Effector CD4-positive, alpha-beta T cell (primary cell): ENCODE data around the gene APCDD1L.

ENCODE experiments used
- DNase-seq: peaks from one replicate; pipeline ENCODE4 v3.0.0-alpha.2; 2020

APCDD1L gene

DNA sequence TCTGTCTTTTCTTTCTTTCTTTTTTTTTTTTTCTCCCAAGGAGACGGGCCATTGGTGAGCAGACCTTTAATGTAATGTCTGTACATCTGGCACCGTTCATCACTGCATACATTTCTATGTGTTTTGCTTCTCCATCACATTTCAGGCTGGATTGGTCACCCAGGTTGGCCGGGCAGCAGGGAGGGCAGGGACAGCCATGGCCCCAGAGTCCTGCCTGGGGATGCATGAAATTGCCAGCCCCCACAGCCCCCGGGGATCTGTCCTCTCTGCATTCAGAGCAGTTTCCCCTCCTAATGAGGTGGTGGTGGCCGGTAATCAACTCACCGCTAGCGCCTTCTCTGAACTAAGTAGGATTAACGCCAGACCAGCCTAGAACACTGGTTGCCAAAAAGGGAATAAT lies 50.4 kb downstream of the APCDD1L start:
- no peak for DNase-seq

DNA sequence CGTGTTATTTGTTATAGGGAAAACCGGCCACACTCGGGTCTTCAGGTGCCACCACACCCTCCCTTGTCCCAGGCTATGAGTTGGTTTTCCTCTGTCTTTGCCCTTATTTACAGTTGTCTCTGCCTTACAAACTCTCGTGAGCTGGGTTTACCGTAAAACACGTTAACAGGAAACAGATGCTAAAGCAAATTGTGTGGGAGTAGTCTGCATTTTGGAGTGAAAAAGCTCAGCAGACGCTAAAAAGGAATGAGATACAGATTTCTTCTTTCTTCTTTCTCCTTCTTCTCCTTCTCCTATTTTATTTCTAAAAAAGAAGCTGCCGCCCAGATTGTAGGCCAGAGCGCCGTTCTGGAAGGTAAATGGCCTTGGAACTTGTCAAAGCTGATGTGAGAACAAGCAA lies 51.9 kb downstream of the APCDD1L start:
- no peak for DNase-seq

DNA sequence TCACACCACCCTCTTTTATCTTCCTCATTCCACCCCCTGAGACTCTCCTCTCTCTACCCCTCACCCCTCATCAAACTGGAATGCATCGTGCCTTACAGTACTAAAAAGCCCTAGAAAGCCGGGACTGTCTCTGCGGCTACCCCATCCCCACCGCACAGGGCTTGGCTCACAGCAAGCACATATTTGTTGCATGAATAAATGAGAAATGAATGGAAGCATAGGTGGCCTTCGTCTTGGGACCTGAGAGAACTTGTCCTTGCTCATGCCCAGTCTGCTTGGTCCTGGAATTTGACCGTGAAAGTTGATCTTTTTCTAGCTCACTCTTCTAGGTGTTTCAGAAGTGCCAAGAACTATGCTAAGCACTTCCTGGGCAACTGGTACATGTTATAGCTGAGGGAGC lies 53.3 kb downstream of the APCDD1L start:
- DNase-seq = no peak

DNA sequence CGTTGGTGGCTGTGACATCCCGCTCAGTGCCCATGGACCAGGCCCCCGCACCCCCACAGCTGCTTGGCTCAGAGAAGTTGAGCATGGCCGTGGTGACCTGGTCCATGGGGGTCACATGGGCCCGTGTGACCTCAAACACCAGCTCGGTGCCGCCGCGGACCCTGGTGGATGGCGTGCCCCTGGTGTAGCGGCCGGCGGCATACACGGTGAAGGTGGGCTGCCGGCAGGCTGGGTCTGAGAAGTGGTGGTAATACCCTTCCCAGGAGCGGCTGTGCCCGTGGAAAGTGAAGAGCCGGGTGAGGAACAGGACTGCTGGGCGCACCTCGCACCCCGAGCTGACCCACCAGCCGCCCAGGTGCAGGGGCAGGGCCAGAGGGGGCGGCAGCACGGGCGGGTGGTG lies 54.1 kb downstream of the APCDD1L start:
- no peak for DNase-seq

DNA sequence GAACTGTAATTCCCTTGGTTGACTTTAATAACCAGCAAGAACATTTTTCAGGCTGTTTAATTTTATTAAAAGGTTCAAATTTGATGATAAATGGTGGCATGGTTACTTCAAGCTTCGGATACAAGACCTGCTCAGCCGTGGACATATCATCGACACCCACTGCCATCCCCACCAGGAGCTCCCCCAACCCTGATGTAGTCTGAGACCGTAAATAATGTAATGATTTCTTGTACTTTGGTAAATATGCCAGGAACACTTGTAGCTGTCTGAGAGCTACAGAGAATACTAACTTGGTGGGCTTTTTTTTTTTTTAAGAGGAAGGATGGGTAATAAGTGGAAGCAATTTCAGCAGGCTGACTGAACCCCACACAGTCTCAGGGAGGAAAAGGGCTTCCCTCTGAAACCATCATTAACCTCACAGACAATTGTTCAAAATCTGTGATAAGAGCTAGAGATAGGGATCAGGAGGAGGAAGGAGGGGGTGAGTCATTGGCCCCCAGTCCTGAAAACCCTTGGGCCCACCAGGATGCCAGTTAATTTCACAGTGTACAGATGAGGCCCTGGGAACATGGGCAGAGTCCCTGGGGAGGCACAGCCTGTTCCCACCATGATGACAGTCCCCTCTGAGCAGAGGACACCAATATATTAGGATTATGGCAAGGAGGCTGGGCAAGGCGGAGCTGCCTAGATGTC lies 56.0 kb downstream of the APCDD1L start:
- DNase-seq = no peak

DNA sequence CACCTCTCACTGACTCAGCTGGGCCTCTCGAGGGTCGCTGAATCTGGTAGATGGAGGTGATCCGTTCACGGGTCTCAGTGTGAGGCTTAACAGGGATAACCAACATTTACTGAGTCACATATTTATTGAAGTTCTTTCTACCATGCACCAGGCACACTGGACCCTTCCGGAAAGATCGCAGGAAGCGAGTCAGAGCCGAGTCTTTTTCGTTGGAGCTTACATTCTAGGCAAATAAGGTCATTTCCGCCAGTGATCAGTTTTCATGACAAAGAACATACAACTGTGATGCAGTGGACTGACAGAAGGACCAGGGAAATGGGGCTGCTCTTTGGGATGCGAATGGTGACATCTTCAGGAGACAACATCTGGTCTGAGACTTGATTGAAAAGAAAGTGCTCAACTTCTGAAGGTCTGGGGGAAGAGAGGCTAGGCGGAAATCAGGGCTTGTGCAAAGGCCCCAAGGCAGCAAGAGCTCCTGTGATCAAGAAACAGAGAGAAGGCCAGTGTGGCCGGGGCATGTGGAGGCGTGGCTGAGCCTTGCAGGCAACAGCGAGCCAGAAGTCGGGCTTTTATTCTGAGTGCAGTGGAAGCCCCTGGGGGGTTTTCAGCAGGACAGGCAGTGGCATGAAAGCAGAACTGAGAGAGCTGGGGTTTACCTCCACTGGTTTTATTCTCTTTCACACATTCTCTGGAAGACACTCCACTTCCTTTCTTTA lies 56.7 kb downstream of the APCDD1L start:
- no peak for DNase-seq

DNA sequence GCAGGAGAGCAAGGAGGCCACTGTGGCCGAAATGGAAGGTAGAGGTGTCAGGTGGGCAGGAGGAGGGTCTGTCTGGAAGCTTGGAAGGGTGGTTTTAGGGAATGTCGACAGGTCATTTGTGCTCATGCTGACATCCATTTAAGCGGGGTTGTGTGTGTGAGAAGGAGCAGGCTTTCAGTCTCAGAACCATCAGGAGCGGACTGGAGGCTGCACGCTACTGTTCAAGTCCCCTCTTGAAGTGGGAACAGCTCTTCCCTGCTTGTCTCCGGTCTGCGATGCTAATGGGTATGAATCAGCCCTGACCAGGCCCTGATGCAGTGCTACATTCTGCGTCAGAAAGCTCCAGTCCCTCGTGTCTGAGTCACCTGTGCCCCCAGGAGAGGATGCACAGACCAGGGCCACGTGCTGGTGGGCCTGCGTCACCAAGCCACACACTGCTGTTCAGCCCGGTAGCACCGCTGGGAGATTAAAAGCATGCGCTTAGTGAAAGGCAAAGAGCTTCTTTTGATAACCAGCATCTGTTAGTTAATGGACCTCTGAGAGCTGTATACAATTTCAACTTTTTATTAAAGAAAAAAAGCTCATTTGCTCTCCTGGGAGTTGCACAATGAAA lies 58.0 kb downstream of the APCDD1L start:
- no peak for DNase-seq

DNA sequence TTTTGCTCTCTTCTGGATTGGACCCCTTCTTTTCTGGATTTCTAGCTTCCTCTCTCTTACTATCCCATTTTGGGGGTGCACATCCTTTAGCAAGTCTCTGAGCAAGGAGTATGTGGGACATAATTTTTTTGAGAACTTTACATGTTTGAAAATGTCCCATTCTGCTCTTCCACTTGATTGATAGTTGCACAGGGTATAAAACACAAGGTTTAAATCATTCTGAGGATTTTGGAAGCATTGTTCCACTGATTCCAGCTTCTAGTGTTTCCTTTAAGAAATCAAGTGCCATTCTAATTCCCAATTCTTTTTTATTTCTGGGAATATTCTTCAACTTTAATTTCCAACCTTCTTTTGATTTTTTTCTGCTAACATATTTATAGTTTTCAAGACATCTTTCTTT lies 60.7 kb downstream of the APCDD1L start:
- DNase-seq = no peak

DNA sequence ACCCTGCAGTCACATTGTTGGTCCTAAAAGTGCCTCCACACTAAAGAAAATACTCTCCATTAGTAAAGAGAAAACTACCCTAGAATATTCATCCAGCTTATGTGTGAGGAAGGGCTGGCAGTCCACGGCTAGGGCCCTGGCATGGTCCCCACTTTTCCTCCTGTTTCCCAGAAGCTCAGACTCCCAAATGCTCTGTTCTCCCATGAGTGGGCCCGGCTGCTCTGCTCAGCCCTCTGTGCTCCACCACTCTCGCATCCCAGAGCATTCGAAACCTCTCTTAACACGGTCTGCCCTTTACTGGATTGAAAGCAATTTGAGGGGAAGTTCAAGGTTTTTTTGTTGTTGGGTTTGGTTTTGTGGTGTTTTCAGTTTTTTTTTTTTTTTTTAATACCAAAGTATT lies 61.8 kb downstream of the APCDD1L start:
- DNase-seq = no peak

DNA sequence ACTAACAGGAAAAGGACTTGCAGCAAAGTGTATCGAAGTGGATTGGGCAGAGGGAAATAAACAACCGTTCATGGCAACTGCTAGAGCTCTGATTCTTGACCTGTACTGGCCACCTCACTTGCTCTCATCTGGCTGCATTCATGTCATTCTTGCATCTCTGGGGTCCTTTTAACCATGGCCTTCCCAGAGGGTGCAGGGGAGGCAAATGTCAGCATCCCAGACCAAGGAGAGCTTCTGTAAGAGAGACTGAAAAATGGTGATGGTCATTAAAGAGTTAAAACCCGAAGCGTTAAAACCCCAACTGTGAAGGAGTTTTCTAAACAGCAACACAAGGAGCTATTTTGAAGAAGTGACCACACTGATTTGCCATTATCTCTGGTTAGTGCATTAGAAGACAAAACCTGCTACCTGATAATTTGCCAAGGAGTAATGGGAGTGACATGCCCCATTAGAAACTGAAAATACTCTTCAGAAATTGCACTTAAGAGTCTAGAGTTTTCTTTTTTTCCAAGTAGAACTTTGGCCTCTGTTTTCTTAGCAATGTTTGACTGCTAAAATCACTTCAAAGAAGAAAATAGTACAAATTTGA lies 62.4 kb downstream of the APCDD1L start:
- no peak for DNase-seq

DNA sequence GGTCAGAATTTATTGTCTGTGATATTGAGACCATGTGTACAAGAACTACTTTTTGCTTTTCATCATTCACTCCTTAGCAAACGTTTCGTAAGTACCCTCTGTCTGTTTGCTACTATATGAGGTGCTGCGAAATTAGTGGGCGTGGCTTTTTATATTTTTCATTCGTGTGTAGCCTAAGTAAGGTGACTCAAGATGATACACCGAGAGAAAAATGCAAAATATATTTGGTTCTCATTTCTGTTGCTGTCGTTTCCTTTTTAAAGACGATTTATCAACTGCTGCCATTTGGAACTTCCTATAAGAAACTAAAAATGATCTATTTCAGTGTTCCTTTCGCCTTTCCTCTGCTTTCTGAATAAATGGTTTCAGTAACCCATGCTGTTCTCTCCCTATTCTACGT lies 64.9 kb downstream of the APCDD1L start:
- DNase-seq = no peak

DNA sequence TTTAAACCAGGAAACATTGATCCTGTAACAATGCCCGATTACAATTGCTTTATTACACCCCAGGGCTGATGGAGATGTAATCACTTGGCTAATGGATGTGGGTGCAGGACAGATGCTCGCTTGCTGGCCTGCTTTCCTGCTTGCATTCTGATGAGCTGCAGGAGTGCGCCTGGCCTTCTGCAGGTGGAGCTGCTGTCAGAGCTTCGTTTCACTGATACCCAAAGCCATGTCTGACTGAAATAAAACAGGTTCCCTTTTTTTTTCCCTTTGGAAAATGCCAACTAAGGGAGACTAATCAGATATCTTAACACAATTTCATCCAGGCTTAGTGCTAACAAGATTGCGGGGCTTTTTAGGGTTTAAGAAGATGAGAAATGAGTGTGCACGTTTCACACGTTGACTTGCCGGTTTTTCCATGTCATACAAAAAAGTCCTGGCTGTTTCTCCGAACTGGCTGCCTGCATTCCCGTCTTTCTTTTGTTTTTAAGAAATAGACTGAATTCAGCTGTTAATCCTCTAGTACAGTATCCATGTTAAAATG lies 65.4 kb downstream of the APCDD1L start:
- no peak for DNase-seq

DNA sequence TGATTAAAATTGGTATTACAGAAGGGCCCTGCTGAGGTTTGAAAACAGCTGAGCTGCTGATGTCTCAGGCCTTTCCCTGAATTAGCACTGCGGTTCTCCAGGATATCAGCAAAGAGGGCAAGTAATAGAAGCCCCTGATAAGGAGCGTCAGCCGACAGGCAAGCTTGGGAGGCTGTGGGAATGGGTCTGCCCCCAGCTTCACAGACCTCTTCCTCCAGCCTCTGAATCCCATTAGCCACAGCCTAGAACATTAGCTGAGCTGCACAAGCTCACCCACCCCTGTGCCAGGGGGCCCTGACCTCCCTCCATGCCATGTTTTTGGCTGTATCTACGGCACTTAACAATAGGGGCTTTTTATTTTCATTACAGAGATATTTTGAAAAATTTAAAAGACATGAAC lies 66.2 kb downstream of the APCDD1L start:
- DNase-seq = no peak

DNA sequence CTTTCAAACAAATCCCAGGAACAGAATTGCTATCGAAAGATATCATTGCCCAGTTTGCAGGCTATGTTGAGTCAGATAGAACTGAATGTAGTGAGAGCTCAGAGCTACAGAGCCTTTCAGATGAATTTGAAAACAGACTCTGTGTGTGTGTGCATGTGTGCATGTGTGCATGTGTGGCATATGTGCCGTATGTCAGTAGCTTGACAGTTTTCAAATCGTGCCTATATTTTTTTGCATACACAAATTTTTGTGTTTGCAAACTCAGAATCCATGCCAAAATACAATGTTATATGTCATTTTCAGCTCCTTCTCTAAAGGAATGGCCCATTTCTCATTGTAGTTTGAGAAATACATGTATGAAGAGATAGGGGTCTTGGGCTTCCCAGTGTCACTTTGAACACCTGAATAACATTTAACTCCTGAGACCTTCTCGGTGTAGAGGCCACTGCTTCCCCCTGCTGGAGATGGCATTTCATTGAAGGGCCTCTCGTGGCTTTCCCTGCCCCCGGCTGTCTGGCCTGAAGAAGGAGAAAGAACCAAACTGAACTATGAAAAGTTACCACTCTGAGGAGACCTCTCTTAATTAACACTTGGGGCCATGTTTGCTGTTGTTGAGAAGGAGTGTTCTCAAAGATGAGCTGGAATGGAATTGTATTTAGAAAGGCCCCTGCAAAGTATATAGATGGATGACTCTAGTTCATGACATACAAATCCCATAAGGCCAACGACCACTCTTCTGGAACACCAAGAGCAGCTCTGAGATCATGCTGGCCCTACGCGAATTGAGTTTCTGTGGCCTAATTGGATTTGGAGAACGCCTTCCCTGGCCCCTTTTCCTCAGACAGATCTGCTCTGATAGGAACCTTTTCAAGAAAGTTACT lies 67.4 kb downstream of the APCDD1L start:
- DNase-seq = peak; percentile 30

DNA sequence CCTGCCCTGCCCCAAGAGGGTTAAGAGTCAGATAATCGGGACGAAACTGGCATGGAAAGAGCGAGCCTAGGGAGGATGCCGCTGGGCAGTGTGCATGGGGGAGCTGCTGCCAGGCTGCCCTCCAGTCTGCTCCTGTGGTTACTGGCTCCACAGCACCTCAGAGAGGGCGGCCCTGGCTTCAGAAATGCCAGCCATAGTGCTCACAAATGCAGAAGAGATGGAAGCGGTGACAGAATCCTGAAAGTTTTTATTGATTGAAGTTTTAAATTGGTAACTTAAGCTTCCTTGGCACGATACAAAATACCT lies 68.3 kb downstream of the APCDD1L start:
- DNase-seq = no peak

DNA sequence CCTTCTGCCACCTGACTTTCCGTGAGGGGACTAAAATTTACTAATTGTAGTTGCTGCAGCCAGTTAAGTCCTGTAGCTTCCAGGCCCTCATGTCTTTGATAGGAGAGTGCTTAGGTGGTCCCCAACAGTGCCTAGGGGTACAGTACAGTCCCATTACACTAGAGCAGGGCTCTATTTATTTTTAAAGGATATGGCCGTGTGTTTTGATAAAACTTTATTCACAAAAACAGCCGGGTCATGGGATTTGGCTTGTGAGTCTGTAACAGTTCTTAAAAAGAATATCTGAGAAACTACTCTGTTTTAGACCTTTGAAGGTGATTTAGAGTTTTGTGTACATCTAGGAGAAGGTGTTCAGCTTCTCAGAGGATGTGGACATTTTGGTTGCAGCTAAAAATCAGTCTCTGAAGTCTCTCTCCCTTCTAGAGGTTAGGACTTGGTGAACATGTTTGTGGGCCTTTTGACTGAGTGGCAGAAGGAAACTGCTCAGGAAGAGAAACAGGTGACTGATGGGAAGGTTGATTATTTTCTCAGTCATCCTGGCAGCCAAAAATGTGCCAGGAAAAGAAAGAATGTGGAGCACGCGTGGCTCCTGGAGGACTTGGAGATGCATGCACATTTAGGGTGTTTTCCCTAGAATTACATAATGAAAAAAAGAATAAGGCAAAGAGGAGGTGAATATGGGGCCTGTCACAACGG lies 68.8 kb downstream of the APCDD1L start:
- no peak for DNase-seq

DNA sequence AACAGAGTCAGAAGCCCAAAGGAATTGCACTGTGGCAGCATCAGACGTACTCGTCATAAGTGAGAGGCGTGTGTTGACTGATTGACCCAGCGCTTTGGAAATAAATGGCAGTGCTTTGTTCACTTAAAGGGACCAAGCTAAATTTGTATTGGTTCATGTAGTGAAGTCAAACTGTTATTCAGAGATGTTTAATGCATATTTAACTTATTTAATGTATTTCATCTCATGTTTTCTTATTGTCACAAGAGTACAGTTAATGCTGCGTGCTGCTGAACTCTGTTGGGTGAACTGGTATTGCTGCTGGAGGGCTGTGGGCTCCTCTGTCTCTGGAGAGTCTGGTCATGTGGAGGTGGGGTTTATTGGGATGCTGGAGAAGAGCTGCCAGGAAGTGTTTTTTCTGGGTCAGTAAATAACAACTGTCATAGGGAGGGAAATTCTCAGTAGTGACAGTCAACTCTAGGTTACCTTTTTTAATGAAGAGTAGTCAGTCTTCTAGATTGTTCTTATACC lies 70.4 kb downstream of the APCDD1L start:
- DNase-seq = no peak

DNA sequence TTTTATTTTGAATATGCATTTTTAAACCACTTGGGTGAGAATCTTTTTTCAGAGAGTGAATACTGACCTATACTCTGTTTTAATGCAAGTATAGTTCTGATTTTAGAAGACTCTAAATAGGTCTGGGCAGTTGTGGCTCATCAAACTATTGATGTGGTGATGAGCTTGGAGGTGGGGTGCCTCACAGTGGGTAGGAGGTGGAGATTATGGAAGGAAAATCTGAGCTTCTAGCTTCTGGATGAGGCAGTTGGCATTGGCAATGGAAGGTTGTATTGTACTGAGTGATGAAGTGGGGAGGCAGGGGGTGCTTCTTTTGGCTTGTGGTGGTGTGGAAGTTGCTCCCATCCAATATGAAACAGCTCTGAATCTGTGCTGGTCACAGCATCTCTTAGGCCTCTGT lies 73.5 kb downstream of the APCDD1L start:
- DNase-seq = no peak

DNA sequence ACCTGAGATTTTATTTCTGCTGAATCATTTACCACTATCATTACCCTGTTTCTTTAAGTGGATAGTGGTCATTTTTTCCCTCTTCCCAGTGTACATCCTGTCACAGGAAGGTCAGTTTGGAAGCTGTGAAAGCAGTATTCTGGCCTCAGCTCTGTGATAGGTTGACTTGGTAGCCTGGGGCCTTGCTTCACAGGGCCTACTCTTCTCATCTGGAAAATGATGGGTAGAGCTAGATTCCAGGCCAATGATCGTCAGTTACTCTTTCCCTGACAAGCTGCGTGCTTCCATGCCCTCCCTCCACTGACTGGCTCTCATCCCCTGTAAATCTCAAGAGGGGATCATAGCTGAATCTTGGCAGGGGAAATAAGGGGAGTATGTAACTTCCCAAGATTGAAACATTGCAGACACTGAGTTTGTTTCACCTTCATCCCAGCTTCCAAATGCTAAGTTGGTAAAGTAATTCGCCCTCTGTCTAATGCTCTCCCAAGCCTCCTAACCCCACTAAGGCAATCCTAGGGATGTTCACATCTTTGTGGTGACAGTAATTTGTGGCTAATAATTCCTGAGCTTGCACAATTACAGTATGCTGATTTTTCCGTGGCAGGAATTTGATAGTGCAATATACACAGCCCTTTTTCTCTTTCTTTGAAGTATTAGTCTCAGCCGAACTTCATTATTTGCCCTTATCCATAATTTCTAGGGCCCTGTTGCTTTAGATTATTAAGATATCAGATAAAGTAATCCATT lies 75.0 kb downstream of the APCDD1L start:
- DNase-seq = no peak

DNA sequence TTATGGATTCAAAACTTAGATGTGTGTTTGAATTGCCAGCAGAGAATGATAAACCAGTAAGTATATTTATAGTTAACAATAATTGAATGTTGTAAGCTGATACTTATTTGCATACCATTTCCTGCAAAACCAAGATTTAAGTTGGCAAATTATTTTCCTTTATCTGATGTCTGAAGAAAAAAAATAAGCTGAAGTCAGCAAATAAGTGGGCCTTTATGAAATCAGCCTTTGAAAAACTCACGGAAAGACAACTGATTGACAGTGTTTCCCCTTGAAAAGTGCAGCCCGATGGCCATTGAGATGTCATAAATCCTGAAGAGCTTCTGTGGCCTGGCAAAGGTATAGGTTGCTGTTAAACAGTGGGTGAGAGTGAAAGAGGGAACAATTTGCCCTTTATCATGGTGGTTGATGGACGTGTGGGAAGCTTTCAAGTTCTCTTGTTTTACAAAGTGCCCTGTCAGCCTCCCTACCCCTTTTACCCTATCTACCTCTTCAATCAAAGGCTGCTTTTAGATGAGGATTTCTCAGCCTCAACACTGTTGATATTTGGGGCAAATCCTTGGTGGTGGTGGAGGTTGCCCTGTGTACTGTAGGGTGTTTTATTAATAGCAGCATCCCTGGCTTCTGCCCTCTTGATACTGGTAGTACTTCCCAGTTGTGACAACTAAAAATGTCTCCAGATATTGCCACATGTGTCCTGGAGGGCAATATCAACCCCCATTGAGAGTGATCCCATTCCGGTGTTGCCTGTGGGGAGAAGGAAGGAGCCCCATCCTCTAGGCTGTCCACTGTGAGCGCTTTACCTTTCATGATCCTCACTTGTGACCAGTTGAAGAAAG lies 76.0 kb downstream of the APCDD1L start:
- no peak for DNase-seq
